H1 (cell line): ENCODE data around the gene ASAP3. TPM values are rescaled to one million over a fixed set of nuclear protein-coding genes. Genes with fewer than 3 reads are reported as not detected.

Experiments used
- CTBP2 ChIP-seq: IDR thresholded peaks from 2 replicates; pipeline ENCODE4 v1.7.0; 2011; ENCODE audit warnings: borderline replicate concordance, mild to moderate bottlenecking, moderate library complexity, mixed read lengths, low read length; ENCODE audit not compliant: insufficient read depth, insufficient read length
- SP1 ChIP-seq: IDR thresholded peaks from 2 replicates; pipeline ENCODE4 v1.6.1; 2011; ENCODE audit warnings: low read depth, low read length
- ZNF274 ChIP-seq: IDR thresholded peaks from 2 replicates; pipeline ENCODE4 v1.7.0; 2012; ENCODE audit warnings: low read length, borderline replicate concordance; ENCODE audit errors: extremely low read depth
- polyA plus RNA-seq, 7 experiments: library from polyadenylated mRNA; depleted of rRNA in 3 of 7; stranded (reverse) in 5 of 7; unstranded in 2 of 7; fragments of >200 nt in 5 of 7; fragments of 200-250 nt in 2 of 7; gene quantifications; 1 replicate in 5 of 7; 2 replicates in 1 of 7; 4 replicates in 1 of 7; pipeline versions ENCODE4 v1.2.1 to v1.2.3, GENCODE V29; 2011 to 2013; ENCODE audit warnings: missing spikeins in 2 of 7, mixed read lengths in 2 of 7
- total RNA-seq: library from RNA; stranded (reverse); fragmentation: NEBNext Ultra II Directional; extraction: Animal tissue kit (Norgen Biotek cat#: 25700); gene quantifications from 2 replicates; pipeline ENCODE4 v1.2.1, GENCODE V29; 2021
- TF ChIP-seq, protein P1 (sequence below): IDR thresholded peaks from 2 replicates; pipeline ENCODE4 v1.6.1; 2011; ENCODE audit warnings: low read length, improper control_type of control experiment

Gene ASAP3
- total and polyA plus RNA-seq, 2 of the 8 experiments (the other 6 are each of a cell fraction or from before 2014, with no cell fraction given) = 53.1 to 58.0 TPM

DNA sequence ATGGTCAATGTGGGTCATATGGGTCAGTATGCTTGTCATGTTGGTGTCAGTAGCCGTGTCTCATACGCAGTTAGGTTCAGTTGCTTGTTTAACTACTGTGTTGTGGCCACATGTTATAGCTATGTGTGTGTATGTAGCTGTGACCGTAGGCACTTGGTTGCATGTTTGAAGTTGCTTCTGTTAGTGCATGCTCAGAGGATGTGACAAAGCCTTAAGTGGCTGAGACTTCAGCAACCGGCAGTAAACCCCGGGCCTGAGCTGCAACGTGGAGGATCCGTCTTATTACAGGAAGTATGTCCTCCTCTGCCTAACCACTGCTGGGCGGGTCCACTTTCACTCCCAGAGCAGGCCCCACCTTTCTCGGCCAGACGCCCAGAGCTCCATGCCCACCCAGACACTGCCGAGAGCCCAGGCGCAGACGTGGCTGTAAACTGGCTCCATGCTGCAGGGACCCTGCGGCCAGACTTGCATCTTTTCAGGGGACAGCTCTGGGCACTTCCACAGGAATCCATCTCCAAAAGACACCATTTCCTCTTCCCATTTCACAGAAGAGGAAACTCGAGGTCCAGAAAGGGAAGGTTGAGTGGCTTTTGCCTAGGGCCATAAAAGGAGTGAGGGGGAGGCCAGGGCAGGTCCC lies 61.6 kb downstream of the ASAP3 start (continued):
- TF ChIP-seq CTBP2 = no peak
- TF ChIP-seq ZNF274 = no peak
- TF ChIP-seq SP1 = no peak
- TF ChIP-seq, protein P1, sequence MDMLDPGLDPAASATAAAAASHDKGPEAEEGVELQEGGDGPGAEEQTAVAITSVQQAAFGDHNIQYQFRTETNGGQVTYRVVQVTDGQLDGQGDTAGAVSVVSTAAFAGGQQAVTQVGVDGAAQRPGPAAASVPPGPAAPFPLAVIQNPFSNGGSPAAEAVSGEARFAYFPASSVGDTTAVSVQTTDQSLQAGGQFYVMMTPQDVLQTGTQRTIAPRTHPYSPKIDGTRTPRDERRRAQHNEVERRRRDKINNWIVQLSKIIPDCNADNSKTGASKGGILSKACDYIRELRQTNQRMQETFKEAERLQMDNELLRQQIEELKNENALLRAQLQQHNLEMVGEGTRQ = no peak
- TF ChIP-seq, all 59 proteins: peak for 0
